GM23248 (cell line): ENCODE data around the gene SSR1.

Source experiments
- EZH2 ChIP-seq: fragments of 200-600 bp; sonication (generic); IDR thresholded peaks from 2 replicates; pipeline ENCODE4 v1.6.1; 2018; ENCODE audit warnings: antibody characterized with exemption, mild to moderate bottlenecking; ENCODE audit not compliant: insufficient read depth, poor library complexity, severe bottlenecking
- EZH2phosphoT487 ChIP-seq: fragments of 200-600 bp; sonication (generic); IDR thresholded peaks from 2 replicates; pipeline ENCODE4 v1.6.1; 2018; ENCODE audit warnings: antibody characterized with exemption, moderate library complexity, mild to moderate bottlenecking, low read depth; ENCODE audit not compliant: insufficient read depth

- TF ChIP-seq EZH2, result no peak
- TF ChIP-seq EZH2phosphoT487, result no peak
These were observed 30.7 kb downstream of the SSR1 start for GRCh38 chr6:7282097-7282906.
